ENCODE measurements around the gene WIPF3.

- TF ChIP-seq EZH2 (IDR thresholded peaks at IDR 0.05; ENCODE audit: low read depth): no peak
- TF ChIP-seq, protein P1, sequence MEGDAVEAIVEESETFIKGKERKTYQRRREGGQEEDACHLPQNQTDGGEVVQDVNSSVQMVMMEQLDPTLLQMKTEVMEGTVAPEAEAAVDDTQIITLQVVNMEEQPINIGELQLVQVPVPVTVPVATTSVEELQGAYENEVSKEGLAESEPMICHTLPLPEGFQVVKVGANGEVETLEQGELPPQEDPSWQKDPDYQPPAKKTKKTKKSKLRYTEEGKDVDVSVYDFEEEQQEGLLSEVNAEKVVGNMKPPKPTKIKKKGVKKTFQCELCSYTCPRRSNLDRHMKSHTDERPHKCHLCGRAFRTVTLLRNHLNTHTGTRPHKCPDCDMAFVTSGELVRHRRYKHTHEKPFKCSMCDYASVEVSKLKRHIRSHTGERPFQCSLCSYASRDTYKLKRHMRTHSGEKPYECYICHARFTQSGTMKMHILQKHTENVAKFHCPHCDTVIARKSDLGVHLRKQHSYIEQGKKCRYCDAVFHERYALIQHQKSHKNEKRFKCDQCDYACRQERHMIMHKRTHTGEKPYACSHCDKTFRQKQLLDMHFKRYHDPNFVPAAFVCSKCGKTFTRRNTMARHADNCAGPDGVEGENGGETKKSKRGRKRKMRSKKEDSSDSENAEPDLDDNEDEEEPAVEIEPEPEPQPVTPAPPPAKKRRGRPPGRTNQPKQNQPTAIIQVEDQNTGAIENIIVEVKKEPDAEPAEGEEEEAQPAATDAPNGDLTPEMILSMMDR (conservative IDR thresholded peaks at IDR 0.05): no peak
These were observed 43.0 kb upstream of the WIPF3 start for GRCh38 chr7:29763266-29763665.
